ENCODE results near the gene KRTAP10-11. TPM values are rescaled to one million over a fixed set of nuclear protein-coding genes. Genes with fewer than 3 reads are reported as not detected.

The KRTAP10-11 gene
- total and polyA plus RNA-seq, 11 donors = not detected

GRCh38 chr21:44643741-44644310, 2.4 kb upstream of the KRTAP10-11 start:
- H3K27me3 ChIP-seq = peaks cover 0 to 22% (median 0%) of the 10 kb centered on the region in 9 donors
- no peak overlapping the region for H3K27ac ChIP-seq
- DNase-seq (no peak), ATAC-seq (no peak)
- H3K4me3 ChIP-seq = no peak overlapping the region
- no peaks in the 10 kb centered on the region for H3K4me1 ChIP-seq
- no peaks in the 10 kb centered on the region for H3K36me3 ChIP-seq
- TF ChIP-seq POLR2A (IDR thresholded peaks at IDR 0.05) (no peak), CTCF (IDR thresholded peaks at IDR 0.05) (no peak)
- intact Hi-C loops (cut with DNase I) = no loop called here
- 66 to 81% (median 70%) methylated on average over 14 of the region's 14 CpGs for WGBS, 4 donors
- H3K9me3 ChIP-seq = peaks cover 0 to 37% (median 13%) of the 10 kb centered on the region in 12 donors

GRCh38 chr21:44644878-44645277, 1.3 kb upstream of the KRTAP10-11 start:
- DNase-seq = no peak
- intact Hi-C loops (cut with DNase I) = no loop called here
- H3K4me1 ChIP-seq = no peaks in the 10 kb centered on the region
- ATAC-seq = no peak
- H3K9me3 ChIP-seq = peaks cover 0 to 37% (median 13%) of the 10 kb centered on the region in 12 donors
- H3K36me3 ChIP-seq = no peaks in the 10 kb centered on the region
- peaks cover 0 to 13% (median 0%) of the 10 kb centered on the region in 9 donors for H3K27me3 ChIP-seq
- H3K27ac ChIP-seq = no peak overlapping the region
- TF ChIP-seq POLR2A (IDR thresholded peaks at IDR 0.05) (no peak), CTCF (IDR thresholded peaks at IDR 0.05) (no peak)
- H3K4me3 ChIP-seq = no peak overlapping the region
- WGBS, 4 donors = 45 to 94% (median 46%) methylated on average over 2 of the region's 2 CpGs

GRCh38 chr21:44647222-44647552, 973 bp downstream of the KRTAP10-11 start:
- ATAC-seq (no peak), DNase-seq (no peak)
- intact Hi-C loops (cut with DNase I) = no loop called here
- H3K4me3 ChIP-seq = no peak overlapping the region
- H3K9me3 ChIP-seq = peaks cover 0 to 26% (median 11%) of the 10 kb centered on the region in 12 donors
- H3K27me3 ChIP-seq = peaks cover 0 to 9% (median 0%) of the 10 kb centered on the region in 9 donors
- no peak overlapping the region for H3K27ac ChIP-seq
- no peaks in the 10 kb centered on the region for H3K36me3 ChIP-seq
- TF ChIP-seq POLR2A (IDR thresholded peaks at IDR 0.05) (no peak), CTCF (IDR thresholded peaks at IDR 0.05) (no peak)
- 54 to 72% (median 61%) methylated on average over 8 of the region's 8 CpGs for WGBS, 4 donors
- H3K4me1 ChIP-seq = no peaks in the 10 kb centered on the region

DNA sequence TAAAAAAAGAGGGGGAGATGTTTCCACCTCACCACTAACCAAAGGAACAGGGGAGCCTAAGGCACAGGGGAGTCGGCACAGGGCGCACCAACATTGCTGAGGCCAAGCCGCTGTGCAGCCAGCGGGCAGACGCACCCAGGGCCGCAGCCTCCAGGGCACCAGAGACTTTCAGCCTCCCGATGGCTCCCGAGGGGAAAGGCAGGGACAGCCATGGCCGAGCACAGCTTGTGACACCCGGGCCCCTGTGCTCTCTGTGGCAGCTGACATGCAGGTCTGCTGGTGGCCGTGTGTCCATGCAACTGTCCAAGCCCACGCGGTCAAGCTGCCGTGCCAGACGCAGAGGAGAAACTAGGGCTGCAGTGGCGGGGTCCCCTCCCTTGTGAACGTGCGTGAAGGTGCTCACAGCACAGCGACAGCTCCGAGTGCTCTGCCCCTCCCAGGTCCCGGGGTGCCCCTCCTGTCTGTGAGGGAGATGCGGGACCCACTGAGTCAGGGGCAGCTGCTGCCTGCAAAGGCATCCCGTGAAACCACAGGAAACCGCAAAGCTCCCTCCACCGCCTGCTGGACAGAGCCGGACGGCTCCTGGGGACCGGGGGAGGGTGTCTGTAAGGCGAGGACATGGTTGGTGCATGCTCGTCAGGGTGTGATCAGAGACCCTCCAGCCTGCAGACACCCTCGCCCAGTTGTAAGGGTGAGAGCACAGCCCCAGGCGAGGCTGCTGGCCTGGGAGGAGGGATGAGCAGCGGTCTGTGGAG, 2.5 kb downstream of the KRTAP10-11 start:
- DNase-seq (peak in 1 of 5 donors; percentile 46), ATAC-seq (no peak)
- 70 to 83% (median 75%) methylated on average over 26 to 33 of the region's 33 CpGs for WGBS, 4 donors
- peaks cover 0 to 9% (median 0%) of the 10 kb centered on the region in 9 donors for H3K27me3 ChIP-seq
- H3K4me1 ChIP-seq = no peaks in the 10 kb centered on the region
- intact Hi-C loops (cut with DNase I) = no loop called here
- no peaks in the 10 kb centered on the region for H3K36me3 ChIP-seq
- H3K4me3 ChIP-seq = no peak overlapping the region
- peaks cover 0 to 21% (median 10%) of the 10 kb centered on the region in 12 donors for H3K9me3 ChIP-seq
- no peak overlapping the region for H3K27ac ChIP-seq
- TF ChIP-seq POLR2A (IDR thresholded peaks at IDR 0.05) = no peak
